ENCODE measurements around the gene MS4A6E. TPM values are rescaled to one million over a fixed set of nuclear protein-coding genes. Genes with fewer than 3 reads are reported as not detected.

Gene MS4A6E
- polyA plus RNA-seq, 3 donors: not detected

- peaks cover 14 to 28% of the 10 kb centered on the region in 2 donors for H3K9me3 ChIP-seq (replicated peaks in 1 of 2; ENCODE audit: control insufficient read depth in 1 of 2, insufficient read depth in 1 of 2, low read length in 2 of 2)
- TF ChIP-seq, protein P1, sequence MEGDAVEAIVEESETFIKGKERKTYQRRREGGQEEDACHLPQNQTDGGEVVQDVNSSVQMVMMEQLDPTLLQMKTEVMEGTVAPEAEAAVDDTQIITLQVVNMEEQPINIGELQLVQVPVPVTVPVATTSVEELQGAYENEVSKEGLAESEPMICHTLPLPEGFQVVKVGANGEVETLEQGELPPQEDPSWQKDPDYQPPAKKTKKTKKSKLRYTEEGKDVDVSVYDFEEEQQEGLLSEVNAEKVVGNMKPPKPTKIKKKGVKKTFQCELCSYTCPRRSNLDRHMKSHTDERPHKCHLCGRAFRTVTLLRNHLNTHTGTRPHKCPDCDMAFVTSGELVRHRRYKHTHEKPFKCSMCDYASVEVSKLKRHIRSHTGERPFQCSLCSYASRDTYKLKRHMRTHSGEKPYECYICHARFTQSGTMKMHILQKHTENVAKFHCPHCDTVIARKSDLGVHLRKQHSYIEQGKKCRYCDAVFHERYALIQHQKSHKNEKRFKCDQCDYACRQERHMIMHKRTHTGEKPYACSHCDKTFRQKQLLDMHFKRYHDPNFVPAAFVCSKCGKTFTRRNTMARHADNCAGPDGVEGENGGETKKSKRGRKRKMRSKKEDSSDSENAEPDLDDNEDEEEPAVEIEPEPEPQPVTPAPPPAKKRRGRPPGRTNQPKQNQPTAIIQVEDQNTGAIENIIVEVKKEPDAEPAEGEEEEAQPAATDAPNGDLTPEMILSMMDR (IDR thresholded peaks at IDR 0.05): no peak
- Mint-ChIP-seq H3K9me3 (peaks cover 18 to 29% (median 24%) of the 10 kb centered on the region in 7 donors), H3K36me3 (peaks cover 0 to 6% of the 10 kb centered on the region in 2 donors), H3K27ac (no peak overlapping the region), H3K4me3 (no peak overlapping the region), H3K27me3 (ENCODE audit: low read depth in 3 of 3) (no peaks in the 10 kb centered on the region), H3K4me1 (no peaks in the 10 kb centered on the region)
- H3K9ac ChIP-seq (ENCODE audit: insufficient read depth, low read length, poor library complexity, severe bottlenecking): no peak overlapping the region
- intact Hi-C loops (cut with micrococcal nuclease): no loop called here
- no peak overlapping the region for H3K27ac ChIP-seq (ENCODE audit: low read depth in 1 of 2, low read length in 2 of 2)
- no peak overlapping the region for H2AFZ ChIP-seq (ENCODE audit: insufficient read depth, low read depth, low read length, poor library complexity, severe bottlenecking)
- DNase-seq: no peak
- H3K79me2 ChIP-seq (ENCODE audit: insufficient read depth, low read length): no peaks in the 10 kb centered on the region
- no peak overlapping the region for H3K4me3 ChIP-seq (replicated peaks in 1 of 3; ENCODE audit: low read depth in 2 of 3, low read length in 3 of 3)
- H3K36me3 ChIP-seq (replicated peaks in 1 of 2; ENCODE audit: control insufficient read depth in 1 of 2, insufficient read depth in 2 of 2, low read length in 2 of 2): no peaks in the 10 kb centered on the region
- H3K4me2 ChIP-seq (replicated peaks; ENCODE audit: extremely low read depth, low read length, poor library complexity, severe bottlenecking): no peak overlapping the region
- H4K20me1 ChIP-seq (ENCODE audit: insufficient read depth, low read length): no peaks in the 10 kb centered on the region
- H3K27me3 ChIP-seq (ENCODE audit: control insufficient read depth in 2 of 2, insufficient read depth in 2 of 2, low read length in 2 of 2): no peaks in the 10 kb centered on the region
- H3K4me1 ChIP-seq (ENCODE audit: control insufficient read depth in 1 of 2, insufficient read depth in 2 of 2, low read length in 2 of 2): no peaks in the 10 kb centered on the region
These were observed 6.0 kb upstream of the MS4A6E start for GRCh38 chr11:60321051-60321450.

DNA sequence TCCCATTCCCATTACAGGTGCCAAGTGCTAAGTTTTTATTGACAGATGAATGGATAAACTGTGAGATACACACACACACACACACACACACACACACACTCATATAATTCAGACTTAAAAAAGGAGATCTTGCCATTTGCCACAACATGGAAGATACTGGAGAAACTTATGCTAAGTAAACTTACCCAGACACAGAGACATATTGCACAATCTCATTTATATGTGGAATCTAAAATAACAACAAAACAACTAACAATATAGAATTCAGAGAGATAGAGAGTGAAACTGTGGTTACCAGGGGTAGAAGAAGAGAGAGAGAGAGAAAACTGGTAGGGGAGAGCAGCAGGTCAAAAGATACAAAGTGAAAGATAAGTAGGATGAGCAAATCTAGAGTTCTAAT lies 1.4 kb downstream of the MS4A6E start:
- peaks cover 0 to 3% (median 0%) of the 10 kb centered on the region in 3 donors for H3K27me3 Mint-ChIP-seq (ENCODE audit: low read depth in 3 of 3)
- Histone ChIP-seq H3K9me3 (replicated peaks in 1 of 2; ENCODE audit: control insufficient read depth in 1 of 2, insufficient read depth in 1 of 2, low read length in 2 of 2) (peaks cover 8 to 9% of the 10 kb centered on the region in 2 donors), H3K79me2 (ENCODE audit: insufficient read depth, low read length) (no peaks in the 10 kb centered on the region), H3K27me3 (ENCODE audit: control insufficient read depth in 2 of 2, insufficient read depth in 2 of 2, low read length in 2 of 2) (no peaks in the 10 kb centered on the region), H3K4me2 (replicated peaks; ENCODE audit: extremely low read depth, low read length, poor library complexity, severe bottlenecking) (no peak overlapping the region), H3K27ac (ENCODE audit: low read depth in 1 of 2, low read length in 2 of 2) (no peak overlapping the region), H3K9ac (ENCODE audit: insufficient read depth, low read length, poor library complexity, severe bottlenecking) (no peak overlapping the region), H3K36me3 (replicated peaks in 1 of 2; ENCODE audit: control insufficient read depth in 1 of 2, insufficient read depth in 2 of 2, low read length in 2 of 2) (no peaks in the 10 kb centered on the region), H2AFZ (ENCODE audit: insufficient read depth, low read depth, low read length, poor library complexity, severe bottlenecking) (no peak overlapping the region), H3K4me1 (ENCODE audit: control insufficient read depth in 1 of 2, insufficient read depth in 2 of 2, low read length in 2 of 2) (peaks cover 12 to 15% of the 10 kb centered on the region in 2 donors), H3K4me3 (replicated peaks in 1 of 3; ENCODE audit: low read depth in 2 of 3, low read length in 3 of 3) (no peak overlapping the region), H4K20me1 (ENCODE audit: insufficient read depth, low read length) (no peaks in the 10 kb centered on the region)
- DNase-seq: no peak
- TF ChIP-seq, protein P1 (IDR thresholded peaks at IDR 0.05): no peak
- H3K27ac Mint-ChIP-seq: no peak overlapping the region
- H3K4me3 Mint-ChIP-seq: no peak overlapping the region
- no peaks in the 10 kb centered on the region for H3K36me3 Mint-ChIP-seq
- peaks cover 12% of the 10 kb centered on the region for H3K4me1 Mint-ChIP-seq
- intact Hi-C loops (cut with micrococcal nuclease): no loop called here
- H3K9me3 Mint-ChIP-seq: peaks cover 7 to 33% (median 16%) of the 10 kb centered on the region in 7 donors

Data from CD14-positive monocyte (primary cell).